GM21717 (cell line): ENCODE measurements around the gene SYT15.
"Not testable (repeated sequence)": the region's sequence is repeated elsewhere in the genome, so short reads cannot be mapped to it uniquely, and the experiment has no call there.

Experiments used
- ATAC-seq: cut with Tn5 transposase; IDR thresholded peaks from one replicate; pipeline ENCODE4 v1.9.1; 2021; ENCODE audit warnings: mild to moderate bottlenecking, moderate library complexity; ENCODE audit not compliant: unreplicated experiment

SYT15 gene

DNA sequence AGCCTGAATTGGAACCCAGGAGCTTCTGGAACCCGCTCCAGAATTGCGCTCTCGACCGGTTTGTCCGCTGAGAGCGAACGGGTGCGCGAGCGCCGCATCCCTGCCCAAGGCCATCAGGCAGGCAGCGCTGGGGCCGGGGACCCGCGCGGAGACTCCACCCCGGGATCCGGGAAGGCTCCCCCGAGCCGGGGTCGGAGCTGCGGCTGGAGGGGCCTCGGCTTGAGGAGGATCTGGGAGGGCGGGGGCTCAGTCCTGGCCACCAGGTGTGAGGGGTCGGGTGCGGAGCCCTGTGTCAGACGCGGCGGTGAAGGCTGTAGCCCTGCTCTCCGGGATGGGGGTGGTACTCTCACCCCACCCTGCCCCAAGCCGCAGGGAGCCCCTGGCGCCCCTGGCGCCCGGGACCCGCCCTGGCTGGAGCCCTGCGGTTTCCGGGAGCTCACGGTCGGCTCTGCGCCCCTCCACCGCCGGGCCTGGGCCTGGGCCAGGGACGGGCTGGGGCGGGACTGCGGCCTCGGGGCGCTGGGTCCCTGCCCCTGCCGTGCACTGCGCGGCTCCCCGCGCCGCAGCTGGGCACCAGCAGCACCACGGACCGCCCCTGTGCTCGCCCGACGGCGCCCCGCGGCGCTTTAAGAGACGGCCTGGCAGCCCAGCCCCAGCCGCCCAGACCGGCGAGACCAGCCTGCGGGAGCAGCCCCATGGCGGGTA, at the start of gene SYT15:
SYT15 (plus strand) TSS at position 655 of the 705 bp plus-strand sequence; CDS start at position 696, 41 bp downstream.
- not testable (repeated sequence) for ATAC-seq

DNA sequence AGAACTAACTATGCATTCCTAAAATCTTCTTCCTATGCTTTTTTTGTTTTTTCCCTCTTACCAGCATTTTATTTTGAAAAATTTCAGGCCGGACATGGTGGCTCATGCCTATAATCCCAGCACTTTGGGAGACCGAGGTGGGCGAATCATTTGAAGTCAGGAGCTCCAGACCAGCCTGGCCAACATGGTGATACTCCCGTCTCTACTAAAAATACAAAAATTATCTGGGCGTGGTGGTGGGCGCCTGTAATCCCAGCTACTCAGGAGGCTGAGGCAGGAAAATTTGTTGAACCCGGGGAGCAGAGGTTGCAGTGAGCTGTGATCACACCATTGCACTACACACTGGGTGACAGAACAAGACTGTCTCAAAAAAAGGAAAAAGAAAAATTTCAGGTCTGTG, 49.2 kb upstream of the SYT15 start:
- not testable (repeated sequence) for ATAC-seq

DNA sequence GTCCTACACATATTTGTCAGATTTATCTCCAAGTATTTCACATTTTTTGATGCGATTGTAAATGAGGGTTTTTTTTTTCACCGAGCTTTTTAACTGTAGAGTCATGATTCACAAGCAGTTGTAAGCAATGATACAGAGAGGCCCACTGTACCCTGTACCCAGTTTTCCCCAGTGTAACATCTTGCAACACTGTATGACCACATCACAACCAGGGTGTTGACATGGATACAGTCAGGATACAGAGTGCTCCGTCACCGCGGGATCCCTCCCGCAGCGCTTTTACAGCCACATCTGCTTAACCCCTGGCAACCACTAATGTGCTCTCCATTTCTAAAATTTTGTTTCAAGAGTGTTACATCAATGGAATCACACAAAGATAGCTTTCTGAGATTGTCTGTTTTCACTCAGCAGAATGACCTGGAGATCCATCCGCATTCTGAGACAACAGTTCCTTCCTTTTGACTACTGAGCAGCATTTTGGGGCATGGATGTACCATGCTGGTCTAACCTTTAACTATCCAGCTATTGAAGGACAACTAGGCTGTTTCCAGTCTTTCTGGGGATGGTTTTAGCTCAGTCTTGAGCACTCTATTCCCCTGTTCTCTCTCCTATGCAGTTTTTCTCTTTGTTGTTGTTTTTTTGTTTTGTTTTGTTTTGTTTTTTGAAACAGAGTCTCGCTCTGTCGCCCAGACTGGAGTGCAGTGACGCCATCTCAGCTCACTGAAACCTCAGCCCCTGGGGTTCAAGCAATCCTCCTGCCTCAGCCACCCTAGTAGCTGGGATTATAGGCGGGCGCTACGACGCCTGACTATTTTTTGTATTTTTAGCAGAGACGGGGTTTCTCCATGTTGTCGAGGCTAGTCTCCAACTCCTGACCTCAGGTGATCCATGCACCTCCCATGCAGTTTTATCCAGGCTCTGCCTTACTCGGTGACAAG, 48.4 kb upstream of the SYT15 start:
- ATAC-seq, result no peak

DNA sequence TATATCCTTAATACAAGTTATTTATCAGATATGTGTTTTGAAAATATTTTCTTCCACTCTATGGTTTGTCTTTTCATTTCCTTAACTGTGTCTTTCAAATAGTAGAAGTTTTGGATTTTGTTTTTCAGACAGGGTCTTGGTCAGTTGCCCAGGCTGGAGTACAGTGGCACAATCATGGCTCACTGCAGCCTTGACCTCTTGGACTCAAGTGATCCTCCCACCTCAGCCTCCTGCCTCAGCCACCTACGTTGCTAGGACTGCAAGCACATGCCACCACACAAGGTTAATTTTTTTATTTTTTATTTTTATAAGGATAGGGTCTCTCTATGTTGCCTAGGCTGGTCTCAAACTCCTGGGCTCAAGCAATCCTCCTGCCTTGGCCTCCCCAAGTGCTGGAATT, 46.7 kb upstream of the SYT15 start:
- ATAC-seq, result not testable (repeated sequence)

DNA sequence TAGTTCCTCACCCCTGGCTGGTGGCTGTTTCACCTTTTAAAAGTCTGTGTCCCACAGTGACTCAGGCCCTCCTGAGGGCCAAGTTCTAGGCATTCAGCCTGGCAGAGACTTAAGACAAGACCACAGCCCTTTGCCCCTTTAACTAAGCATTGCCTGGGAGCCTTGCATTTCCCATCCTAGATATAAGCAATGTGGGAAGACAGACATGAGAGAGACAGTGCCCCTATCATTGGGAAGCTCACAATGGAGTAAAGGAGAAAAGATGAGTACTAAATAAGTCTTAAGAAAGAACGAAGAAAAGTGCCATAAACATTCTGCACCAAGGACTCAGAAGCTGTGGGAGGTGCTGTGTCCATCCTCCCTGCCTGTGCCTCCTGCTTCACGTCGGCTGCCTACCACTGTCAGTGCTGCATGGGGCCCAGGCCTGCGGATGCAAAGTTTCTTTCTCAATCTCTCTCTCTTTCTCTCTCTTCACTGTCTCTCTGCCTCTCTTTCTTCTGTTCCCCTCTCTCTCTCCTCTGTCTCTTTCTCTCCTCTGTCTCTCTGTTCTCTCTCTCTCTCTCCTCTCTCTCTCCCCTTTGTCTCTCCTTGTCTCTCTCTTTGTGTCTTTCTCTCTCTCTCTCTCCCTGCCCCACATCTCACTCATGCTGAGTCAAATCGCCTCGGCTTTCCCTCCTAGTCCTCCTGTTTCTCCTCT, 44.0 kb upstream of the SYT15 start:
- no peak for ATAC-seq

DNA sequence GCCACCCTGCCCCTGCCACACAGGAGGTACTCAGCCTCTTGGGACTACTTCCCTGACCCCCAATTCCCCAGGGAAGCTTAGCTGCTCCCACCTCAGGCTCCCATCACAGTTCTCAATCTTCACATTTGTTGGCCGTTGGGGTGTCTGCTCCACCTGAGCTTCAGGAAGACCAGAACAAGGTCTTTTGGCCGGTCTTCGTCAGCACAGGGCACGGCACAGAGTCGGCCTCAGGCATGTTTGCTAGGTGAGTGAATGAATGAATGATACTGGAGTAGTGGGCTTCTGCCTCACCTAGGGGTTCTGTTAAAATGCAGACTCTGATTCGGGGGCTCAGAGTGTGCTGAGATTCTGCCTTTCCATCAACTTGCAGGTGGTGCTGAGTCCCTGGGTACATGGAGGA, 42.8 kb upstream of the SYT15 start:
- no peak for ATAC-seq

DNA sequence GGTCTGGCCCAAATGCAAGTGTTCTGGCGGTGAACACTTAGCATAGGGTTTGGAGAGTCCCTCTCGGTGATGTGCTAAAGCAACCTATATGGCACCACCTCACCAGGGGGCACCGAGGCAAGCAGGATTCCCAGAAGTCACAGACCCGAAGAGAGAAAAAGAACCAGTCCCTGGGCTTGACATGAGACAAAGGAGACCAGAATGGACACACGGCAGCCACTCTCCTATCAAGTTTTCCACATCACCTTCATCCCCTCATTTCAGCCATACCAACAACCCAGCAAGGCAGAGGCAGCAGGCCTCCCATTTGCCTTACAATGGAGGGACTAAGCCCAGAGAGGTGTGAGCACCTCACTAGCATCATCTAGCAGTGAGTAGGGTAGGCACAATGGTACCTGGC, 42.1 kb upstream of the SYT15 start:
- ATAC-seq, result no peak

DNA sequence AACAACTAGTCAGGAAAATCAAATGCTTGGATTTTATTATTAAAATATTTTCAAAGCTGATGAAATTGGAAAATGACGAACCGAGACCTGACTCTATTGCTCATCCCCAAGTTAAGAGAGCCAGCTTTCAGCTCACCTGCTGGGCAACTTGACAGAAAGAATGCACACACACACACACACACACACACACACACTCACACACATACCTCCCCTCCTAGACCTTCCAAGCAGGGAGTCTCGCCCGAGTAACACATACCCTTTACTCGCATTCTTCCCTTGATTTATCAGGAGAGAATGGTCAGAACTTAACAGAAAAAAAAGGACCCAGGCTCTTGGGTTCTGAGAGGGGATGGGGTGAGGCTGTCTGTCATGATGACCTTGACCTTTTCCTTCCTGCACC, 41.6 kb upstream of the SYT15 start:
- ATAC-seq, result no peak

DNA sequence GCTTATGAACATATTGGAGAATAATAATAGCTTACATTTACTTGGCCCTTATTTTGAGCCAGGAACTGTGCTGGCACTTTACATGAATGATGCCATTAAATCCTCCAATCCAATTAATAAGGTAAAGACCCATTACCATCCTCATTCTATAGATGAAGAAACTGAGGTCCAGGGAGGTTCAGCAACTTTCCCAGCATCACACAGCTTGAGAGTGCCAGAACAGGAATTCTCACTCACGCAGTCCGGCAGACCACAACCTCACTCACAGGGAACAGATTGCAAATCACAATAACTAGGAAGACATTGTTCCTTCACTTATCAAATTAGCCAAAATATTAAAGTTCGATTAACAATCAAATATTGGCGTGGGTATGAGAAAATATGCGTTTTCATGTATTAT, 40.8 kb upstream of the SYT15 start:
- no peak for ATAC-seq

DNA sequence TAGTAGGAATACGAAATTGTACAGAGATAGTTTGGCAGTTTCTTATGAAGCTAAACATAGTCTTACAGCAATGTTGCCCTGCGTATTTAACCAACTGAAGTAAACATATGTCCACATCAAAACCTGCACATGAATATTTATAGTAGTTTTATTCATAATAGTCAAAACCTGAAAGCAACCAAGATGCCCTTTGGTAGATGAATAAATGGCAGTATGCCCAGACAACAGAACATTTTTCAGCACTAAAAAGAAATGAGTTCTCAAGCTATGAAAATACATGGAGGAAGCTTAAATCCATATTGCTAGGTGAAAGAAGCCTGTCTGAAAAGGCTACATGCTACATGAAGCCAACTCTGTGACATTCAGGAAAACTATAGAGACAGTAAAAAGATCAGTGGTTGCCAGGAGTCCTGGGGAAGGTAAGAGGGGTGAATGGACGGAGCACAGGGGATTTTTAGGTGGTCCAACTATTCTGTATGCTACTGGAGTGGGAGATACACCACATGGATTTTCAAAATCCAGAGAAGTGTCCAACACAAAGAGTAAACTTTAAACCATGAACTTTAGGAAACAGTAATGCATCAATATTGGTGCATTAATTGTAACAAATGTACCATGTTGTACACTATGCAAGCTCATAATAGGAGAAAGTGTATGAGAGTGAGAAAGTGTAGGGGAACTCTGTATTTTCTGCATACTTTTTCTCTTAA, 40.1 kb upstream of the SYT15 start:
- no peak for ATAC-seq

DNA sequence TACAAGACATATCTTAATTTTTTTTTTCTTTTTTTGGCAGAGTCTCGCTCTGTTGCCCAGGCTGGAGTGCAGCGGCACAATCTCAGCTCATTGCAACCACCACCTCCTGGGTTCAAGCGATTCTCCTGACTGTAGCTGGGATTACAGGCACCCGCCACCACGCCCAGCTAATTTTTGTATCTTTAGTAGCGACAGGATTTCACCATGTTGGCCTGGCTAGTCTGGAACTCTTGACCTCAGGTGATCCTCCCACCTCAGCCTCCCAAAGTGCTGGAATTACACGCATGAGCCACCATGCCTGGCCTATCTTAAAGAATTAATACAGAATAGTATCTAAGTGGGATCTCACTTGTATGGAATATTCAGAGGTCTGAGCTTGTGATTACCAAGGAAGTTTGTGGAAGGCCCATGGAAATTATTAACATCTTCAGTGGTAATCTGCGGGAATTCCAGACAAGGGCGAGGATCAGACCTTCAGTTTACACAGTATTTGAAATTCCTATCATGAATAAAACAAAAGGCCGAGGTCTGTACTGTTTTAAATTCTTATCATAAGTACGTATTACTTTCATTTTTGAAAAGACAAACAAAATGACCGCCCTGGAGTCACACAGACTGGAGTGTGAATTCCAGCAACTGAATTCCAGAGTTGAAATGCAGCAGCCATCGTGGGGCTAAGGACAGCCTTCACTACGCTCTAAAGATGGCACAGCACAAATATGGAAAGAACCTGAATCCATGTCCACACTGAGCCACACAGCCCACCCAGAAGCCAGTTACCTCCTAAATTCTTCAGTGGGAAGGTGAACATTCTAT, 39.1 kb upstream of the SYT15 start:
- ATAC-seq, result no peak

DNA sequence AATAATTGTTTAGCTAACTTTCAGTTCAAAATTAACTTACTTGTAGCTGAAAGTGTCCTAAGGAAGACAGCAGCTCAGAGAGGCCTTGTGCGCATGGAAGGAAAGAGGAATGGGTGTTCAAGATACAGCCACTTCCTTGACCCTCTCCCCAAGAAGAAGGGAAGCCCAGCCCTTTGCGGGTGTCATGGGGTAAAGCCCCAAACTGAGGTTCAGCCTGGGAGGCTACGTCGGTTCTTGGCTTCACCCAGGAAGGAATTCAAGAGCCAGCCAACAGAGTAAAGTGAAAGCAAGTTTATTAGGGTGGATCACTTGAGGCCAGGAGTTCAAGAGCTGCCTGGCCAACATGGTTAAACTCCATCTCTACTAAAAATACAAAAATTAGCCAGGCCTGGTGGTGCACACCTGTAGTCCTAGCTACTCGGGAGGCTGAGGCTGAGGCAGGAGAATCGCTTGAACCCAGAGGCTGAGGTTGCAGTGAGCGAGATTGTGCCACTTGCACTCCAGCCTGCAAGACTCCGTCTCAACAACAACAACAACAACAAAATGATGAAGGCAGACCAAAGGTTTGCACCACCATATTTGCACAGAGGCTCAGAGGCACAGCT, 38.4 kb upstream of the SYT15 start:
- ATAC-seq, result no peak

DNA sequence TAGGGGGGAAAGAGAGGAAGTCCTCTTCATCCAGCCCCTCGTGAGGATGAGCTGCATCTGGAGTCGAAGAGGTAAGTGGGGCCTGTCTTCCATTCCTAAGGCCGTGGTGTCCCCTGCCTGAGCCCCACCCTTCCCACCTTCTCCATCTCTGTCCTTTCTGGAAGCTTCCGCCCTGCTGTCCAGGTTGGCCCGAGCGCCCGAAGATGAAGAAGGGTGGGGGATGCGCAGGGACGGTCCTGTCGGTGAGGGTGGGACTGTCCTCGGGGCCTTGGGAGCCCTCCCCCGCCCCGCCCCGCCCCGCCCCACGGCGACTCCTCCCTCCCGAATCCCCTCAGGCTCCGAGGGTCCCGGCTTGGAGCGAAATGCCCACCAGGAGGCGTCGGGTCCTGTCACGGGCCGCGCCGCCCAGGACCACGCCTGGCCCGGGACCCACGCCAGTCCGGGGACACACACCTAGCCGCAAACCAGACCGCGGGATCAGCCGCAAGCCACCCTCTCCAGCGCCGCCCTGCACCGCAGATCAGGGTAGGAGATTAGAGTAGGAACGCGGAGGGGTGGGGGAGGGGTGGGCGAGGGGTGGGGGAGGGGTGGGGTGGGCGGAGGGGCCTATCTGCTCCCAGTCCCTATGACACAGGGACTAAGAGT, 37.8 kb upstream of the SYT15 start:
- ATAC-seq, result no peak

DNA sequence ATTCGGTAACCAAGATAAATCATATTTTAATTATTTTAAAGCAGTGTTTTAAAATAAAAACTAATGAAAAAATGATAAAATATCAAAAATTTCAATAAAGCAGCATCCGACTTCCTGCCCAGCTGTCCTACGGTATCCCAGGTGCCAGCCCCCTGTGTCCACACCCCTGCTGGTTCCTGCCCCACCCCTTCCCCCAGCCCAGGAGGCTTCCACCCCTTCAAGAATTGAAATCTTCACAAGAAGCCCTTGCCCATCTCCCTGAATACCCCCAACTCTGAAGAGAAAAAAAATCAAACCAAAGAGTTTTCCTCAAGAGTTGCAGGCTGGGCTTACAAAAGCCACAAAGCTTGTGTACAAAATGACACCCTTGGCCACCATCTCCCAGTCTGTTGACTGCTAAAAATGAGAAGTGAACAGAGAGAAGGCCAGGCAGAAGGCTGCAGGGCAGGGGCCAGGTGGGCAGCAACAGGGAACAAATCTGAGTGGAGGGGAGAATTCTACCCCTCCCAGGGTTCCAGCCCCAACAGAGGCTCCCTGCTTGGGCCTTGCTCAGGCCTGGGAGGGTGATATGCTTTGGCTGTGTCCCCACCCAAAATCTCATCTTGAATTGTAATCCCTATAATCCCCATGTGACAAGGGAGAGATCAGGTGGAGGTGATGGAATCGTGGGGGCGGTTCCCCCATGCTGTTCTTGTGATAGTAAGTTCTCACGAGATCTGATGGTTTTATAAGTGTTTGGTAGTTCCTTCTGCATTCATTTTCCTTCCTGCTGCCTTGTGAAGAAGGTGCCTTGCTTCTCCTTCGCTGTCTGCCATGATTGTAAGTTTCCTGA, 37.0 kb upstream of the SYT15 start:
- no peak for ATAC-seq

DNA sequence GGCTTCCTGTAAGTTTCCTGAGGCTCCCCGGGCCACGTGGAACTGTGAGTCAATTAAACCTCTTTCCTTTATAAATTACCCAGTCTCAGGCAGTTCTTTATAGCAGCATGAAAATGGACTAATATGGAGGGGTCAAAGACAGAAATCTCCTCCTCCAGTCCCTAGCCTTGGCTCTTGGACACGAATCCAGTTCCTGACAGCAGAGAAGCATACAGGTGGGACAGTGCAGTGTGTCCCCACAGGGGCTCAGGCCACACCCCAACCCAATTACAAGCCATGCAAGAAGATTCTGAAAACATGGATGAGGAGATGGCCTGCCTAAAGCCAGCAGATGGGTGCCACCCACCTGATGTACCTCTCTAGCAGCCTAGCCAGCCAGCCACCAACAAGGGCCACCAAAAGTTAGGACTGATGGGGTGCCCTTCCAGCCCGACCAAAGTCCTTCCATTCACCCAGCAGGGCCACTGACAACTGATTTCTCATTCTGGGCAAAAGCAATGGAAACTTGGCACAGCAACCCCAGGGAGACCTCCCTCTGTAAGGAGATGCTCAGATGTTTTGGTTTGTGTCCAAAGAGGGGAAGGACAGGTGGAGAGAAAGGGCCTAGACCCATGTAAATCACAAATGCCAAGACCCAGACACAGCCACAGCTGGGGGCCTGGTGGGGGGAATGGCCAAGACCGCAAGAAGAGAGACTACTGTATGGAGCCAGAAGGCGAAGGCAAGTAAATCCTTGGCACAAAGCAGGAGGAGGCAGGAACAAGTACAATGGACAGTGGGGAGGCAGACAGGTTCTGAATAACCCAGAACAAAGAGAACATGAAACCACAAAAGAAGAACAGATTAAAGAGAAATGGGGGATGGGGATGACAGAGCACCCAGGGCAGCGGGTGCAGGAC, 36.1 kb upstream of the SYT15 start:
- no peak for ATAC-seq

DNA sequence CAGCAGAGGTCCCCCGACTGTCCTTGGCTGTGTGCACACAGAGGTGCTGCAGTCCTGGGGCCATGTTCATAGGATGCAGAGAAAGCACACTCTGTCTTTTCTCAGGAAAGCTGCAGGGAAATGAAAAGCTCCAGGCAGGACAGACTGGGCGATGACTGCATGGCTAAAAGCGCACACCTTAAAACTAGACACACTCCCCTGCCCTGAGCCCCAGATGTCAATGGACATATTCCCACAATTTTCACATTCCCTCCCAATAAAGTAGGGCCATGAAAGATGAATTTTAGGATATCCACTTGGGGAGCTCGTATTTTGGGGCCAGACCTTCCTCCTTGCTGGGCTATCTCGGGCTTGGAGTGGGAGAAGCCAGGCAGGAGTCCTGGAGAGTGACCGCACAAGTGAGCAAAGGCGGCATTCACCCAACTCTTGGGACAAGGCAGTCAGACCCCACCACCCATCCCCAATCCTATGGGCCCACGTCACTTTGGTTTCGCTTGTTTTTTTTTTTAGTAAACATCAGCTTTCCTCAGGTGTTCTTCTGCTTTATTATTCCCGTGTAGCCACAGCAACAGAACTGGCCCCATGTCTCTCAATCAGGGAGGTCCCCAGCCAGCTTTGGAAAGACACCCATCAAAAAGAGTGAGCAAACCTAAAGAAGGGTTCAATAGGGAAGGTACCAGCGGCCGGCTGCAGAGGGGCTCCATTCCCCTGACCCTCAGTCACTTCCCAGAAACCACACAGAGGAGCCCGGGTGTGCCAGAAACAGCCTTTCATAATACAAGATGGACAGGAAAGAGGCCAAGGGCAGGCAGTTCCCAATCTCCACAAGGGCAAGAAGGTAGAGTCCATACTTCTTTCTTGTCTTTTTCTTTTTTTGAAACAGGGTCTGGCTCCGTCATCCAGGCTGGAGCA, 35.2 kb upstream of the SYT15 start:
- no peak for ATAC-seq
